DMS153 (cell line): ENCODE measurements around the gene TMEM63C.

Experiments
- DNase-seq: peaks from one replicate; lab custom pipeline; 2025; lab: John Stamatoyannopoulos, UW

The TMEM63C gene

DNA sequence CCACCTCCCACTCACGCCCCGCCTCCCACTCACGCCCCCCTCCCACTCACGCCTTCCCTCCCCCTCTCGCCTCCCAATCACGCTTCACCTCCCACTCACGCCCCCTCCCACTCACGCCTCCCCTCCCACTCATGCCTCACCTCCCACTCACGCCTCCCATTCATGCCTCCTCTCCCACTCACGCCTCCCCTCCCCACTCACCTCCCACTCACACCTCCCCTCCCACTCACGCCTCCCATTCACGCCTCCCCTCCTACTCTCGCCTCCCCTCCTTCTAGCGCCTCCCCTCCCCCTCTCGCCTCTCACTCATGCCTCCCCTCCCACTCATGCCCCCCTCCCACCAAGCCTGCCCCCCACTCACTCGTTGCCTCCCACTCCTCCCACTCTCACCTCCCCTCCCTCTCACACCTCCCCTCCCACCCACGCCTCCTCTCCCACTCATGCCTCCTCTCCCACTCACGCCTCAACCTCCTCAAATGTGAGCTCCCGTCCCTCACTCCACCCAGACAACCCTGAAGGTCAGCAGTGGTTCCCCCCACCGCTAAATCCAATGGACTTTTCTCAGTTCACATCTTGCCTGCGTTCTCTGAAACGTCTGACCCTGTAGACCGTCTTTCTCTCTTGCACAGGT is 39.8 kb downstream of the TMEM63C start:
- no peak for DNase-seq

DNA sequence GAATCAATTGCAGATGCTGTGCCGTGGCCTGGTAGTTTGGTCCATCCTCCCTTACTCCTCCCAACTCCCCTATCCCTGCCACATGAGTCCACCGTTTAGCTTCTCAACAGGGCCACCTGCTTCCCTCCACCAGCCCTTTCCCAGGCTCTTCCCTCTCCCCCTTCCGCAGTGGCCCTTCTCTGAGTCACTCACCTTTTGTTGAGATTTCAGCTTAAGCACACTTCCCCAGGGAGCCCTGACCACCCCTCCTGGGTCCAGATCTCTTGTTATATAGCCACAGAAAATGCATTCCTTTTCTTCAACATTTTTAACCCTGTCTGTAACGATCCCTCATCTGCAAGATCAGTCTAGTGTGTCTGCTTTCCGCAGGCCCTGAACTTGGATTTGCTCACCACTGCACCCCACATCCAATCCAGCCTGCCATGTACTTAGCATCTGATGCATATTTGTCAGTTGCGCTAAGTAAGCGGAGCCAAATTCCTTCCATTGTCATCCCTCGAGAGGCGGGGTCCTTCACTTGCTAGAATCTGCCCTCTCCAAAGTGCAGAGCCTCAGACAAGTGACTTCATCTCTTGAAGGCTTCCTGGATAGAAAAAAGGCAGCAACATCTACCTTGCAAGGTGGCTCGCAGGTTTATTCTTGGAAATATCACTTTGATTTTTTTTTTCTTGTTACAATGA is 41.1 kb downstream of the TMEM63C start:
- DNase-seq: no peak

DNA sequence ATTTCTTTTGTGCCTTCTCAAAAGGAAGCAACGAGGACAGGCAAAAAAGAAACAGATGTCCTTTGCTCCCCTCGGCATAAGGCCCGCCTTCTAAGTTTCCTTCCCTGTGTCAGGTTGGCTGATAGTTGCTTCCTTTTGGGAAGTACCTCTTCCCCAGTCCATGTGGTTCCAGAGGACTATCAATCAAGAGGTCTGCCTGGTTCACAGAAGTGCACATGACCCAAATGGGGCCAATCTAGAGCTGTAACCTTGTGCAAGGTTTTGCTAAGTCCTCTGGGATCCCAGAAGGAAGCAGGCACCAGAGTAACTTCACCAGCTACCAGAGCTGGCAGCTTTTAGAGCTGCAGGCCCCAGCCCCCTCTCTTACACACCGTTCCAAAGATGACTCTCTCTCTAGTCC is 42.6 kb downstream of the TMEM63C start:
- DNase-seq: no peak

DNA sequence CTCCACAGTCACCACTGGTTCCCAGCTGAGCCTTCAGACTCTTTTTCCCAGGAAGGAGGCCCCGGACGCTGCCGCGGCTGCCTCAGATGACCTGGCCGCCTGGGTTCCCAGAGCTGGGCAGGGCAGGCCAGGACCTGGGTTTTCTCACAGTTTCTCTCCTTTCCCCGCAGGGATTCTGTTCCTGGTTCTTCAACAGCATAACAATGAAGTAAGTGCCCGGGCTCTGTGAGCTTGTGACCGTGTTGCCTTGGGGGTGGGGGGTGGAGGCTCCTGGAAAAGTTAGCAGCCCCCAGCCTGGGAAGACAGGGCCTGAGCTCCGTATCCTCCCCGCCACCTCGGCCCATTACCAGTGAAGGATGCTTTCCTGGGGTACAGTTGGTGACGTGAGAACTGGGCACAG is 43.7 kb downstream of the TMEM63C start:
- DNase-seq: no peak

DNA sequence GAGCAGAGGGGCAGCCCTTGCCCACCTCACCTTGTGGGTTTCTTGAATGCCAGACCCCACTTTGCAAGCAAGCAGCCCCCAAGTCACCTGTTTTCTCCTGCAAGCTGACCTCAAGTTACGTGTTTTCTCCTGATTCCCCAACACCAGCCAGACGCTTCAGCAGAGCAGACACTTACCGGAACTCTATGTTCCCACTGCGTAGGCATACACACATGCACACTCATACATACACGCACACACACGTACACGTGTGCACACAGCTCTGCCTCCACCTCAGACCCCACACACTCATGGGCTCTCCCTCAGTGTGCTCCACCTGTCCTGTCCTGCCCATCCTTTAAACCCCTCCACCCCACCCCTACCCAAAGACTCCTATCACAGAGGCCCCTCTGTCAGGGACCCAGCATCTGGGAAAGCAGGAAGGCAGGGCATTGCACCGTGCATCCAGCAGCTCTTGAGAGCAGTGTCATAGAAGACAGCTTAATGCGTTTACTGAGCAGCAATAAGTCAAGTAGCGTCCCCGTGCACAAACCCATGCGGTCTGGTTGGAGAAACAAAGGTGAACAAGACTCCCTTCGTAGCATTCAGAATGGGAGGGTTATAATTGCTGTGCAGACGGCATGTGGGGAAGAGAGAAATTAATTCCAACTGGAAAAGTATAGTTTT is 44.4 kb downstream of the TMEM63C start:
- no peak for DNase-seq

DNA sequence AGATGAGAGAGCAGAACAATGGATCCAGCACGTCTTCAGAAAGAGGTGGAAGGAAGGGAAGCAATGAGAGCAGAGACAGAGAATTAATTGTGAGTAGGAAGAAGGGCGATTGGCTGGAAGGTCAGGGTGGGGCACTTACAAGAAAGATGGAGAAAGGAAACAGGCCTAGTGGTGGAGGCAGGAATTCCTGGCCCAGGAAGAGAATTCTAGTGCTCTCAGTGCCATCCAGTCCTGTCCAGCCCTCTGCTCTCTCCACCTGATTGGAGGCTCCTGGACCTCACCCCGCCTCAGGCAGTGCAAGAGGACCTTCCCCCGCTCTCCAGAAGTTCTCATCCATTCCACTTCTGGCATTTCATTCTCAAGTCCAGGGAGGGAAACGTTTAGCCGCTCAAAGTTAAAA is 46.5 kb downstream of the TMEM63C start:
- DNase-seq: no peak

DNA sequence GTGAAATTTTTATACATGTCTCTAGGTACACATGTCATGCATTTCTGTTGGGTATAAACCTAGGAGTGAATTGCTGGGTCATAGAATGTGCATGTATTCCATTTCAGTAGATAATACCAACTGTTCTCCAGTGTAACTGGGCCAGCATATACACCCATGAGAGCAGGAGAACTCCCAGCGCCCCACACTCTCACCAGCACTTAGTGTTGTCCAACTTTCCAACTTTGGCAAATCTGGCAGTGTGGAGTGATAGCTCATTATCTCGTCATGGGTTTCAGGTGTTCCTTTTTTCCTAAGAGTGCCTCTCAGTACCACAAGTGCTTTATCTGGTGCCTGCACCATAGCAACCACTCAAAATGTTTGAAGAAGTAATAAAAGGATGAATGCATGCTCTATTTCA is 49.3 kb downstream of the TMEM63C start:
- DNase-seq: no peak

DNA sequence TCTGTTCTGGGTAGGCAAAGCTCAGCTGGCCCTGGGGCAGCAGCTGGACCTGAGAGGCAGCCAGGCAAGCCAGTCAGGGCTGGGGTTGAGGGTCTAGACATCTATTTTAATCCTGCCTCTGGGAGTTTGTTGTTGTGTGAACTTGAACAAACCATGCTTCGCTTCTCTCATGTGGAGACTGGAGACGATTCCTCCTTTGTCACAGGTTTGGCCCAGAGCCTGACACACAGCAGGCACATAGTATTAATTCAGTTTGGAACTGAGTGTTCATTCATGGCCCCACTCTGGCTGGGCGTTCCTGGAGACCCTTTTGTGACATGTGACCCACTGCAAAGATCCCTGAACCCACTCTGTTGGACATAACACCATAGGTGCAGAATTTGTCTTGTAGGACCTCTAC is 50.1 kb downstream of the TMEM63C start:
- no peak for DNase-seq

DNA sequence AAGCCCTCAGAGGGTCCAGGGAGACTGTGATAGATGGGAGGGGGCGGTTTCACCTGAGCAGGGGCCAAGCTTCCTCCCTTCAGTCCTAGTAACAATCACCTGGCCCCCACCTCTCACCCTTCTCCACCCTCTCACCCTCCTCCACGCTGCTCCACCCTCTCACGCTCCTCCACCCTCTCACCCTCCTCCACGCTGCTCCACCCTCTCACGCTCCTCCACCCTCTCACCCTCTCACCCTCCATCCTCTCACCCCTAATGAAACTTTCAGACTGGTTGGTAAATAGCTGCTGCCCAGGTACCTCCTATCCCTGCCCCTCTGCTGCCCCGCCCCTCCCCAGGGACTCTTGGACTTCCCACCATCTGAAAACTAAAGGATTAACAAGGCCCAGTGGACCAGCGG is 55.2 kb downstream of the TMEM63C start:
- DNase-seq: no peak

DNA sequence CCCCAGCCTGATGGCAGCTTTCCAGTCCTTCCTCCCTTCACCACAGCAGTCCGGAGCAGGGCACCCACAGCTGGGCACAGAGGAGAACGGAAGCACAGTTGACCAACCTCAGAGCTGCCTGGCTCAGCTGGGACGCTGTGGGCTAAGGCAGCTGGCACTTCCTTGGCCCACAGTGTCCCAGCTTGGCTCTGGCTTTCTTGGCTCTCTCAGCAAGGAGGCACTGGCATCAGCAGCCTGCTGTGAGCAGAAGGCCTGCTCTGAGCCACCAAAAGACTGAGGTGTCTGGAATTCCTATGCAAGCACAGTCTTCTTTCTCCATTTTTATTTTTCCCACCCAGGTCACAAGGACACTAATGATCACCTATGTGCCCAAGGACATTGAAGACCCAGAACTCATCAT is 56.8 kb downstream of the TMEM63C start:
- DNase-seq: no peak

DNA sequence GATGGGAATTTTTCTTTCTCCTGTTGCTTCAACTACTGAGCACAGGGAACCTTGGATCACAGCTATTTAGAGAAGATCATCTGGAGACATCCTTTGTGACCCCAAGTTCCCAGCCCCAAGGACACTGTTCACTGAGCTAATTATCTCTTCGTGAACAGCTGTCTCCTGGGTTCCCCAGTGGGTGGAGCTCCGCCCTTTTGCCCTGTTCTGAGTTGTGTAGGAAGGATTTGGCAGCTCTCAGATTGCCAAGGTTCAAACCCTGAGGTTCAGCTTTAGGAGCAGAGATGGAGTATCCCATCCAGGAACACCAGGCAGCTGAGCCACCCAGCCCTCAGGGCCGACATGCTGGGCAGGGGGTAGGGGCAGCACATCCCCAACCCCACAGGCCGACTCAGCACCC is 57.4 kb downstream of the TMEM63C start:
- no peak for DNase-seq

DNA sequence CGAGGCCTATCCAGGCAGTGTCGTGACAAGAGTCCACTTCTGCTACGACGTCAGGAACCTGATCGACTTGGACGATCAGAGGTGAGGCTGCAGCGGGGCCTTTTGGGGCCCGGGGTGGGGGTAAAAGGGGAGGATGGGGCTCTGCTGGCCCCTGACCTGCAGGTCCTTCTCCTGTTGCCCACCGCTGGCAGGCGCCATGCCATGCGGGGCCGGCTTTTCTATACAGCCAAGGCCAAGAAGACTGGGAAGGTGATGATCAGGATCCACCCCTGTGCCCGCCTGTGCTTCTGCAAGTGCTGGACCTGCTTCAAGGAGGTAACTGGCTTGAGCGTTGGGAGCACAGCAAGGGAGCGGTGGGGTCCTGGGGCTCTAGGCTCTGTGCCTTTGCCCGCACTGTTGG is 57.8 kb downstream of the TMEM63C start:
- DNase-seq: no peak

DNA sequence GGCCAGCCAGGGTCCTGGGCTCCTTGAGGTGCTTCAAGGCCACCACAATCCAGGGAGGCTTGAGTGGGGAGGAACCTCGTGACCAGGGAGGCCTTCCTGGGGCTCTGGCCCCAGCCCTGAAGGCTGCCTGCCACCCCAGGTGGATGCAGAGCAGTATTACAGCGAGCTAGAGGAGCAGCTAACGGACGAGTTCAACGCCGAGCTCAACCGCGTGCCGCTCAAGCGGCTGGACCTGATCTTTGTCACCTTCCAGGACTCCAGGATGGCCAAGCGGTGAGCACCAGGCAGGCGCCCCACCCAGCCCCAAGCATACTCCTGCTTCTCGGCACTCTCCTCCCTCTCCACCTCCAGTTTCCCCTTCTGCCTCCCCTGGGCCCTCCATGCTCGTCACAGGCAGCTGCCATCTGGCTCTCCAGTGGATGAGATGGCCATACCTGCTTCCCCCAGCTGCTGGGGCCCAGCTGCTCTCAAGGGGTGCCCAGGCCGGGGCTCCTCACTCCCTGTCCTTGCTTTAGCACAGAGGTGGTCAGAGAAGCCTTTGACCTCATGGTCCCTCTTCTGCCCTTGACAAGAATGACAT is 58.8 kb downstream of the TMEM63C start:
- DNase-seq: no peak

DNA sequence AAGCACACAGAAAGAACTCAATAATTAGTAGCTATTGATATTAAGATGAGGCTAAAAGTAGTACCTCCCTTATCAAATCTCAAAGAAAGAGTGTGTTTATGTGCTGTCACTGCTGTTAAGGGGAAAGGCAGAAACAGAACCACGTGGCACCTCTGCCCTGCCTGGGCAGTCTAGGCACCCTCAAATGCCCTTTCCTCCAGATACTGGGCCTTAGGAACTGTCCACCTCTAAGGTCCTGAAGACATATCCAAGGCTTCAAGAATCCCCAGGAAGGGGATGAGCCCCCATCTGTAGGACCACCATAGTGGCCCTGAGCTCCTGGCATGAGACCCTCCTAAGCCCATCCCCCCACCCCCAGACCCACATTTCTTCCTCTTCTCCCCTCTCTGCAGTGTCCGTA is 60.4 kb downstream of the TMEM63C start:
- no peak for DNase-seq

DNA sequence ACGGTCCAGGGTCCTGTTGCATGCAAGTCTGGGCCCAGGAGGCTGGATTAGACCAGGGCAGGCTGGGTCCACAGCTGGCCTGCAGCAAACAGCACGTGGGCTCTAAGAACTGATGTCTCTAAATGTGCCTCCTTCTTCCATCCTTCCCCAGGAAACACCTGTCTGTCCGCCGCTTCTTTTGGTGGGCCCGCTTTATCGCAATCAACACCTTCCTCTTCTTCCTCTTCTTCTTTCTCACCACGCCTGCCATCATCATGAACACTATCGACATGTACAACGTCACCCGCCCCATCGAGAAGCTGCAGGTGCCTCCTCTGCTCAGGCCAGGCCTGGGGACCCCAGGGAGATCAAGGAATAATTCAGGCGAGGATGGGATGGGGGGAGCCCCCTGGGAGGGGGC is 61.2 kb downstream of the TMEM63C start:
- DNase-seq: no peak

DNA sequence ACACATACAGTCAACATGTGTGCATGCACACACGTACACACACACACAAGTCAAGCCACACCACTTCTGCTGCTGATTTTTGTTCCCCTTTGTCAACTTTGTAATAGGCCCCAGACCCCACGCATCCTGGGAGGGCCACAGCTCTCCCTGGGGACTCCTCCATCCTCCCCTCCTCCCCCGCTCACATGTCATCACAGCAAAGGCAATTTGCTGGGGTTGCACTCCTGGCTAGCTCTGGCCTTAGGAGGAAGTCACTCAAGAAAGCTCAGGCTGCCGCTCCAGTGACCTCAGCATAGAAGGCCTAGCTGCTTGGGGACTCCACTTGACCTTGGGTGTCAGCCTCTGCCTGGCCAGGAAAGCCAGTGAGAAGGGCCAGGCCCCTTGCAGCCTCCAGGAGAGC is 62.3 kb downstream of the TMEM63C start:
- no peak for DNase-seq

DNA sequence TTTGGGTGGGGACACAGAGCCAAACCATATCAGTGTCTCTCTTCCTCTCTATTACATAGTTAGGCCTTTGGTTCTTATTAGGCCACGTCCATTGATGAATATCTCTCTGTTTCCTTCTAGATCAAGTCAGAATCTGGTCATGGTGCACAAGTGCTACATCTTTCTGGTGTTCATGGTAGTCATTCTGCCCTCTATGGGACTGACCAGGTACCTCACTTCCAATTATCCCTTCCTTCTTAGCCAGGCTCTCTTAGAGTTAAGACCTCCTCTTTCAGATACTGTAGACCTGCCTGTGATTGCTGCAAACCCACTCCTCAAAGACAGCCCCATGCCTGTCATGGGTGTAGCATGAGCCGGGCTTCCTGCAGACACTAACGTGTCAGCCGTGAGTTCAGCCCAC is 64.2 kb downstream of the TMEM63C start:
- DNase-seq: no peak

DNA sequence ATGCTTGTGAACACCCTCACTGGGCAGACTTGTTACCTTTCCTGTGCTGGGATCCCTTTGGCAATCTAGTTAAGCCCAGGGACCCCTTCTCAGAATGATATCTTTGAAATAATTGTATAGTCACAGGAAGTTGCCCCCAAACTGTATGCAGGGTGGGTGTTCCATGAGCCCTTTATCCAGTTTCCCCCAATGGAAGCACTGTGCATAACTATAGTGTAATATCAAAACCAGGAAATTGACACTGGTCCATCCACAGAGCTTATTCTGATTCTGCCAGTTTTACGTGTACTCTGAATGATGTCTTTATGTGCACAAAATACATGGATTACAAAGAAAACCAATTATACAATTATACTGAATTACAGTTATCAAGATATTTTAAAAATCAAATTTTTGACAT is 65.2 kb downstream of the TMEM63C start:
- no peak for DNase-seq

DNA sequence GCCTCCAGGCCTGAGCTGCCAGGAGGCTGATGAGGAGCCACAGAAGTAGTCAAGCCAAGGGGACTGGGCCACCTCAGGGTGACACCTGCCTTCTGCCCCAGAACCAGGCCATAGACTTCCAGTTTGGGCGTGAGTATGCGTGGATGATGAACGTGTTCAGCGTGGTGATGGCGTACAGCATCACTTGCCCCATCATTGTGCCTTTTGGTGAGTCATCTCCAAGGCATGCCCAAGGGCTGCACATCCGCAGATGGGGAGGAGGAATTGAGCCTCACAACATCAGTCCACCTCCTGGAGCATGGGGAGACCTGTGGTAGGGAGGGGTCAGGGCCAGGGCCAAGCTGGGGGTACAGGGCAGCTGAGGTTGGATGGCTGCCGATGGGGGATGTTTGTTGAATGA is 67.1 kb downstream of the TMEM63C start:
- DNase-seq: no peak

DNA sequence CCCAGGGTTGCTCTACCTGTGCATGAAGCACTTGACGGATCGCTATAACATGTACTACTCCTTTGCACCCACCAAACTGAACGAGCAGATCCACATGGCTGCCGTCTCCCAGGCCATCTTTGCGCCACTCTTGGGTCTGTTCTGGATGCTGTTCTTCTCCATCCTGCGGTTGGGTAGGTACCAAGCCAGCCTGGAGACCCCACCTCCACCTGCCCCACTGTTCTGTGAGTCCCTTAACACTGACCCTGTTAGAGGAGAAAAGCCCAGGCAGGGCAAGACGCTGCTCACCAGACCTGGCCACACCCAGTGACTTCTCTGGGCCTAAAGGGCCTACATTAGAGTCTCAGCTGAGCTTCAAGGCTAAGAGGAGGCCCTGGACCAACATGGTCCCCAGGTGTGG is 67.7 kb downstream of the TMEM63C start:
- no peak for DNase-seq

DNA sequence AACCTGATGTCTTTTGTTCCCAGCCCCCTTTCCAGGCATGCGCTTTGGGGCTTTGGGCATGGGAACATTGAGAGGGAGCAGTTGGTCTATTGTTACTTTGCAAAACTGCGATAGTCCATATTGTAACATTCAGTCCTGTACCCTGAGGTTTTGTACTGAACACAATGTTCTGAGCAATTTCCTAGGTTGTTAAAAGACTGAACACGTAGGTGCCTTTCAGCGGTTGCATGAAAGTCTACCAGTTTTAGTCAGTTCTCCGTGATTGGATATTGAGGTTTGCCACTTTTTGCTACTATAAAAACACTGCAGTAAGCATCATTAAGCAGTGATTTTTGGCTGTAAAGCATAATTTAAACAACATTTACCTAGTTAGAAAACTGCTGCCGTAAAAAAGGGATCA is 69.3 kb downstream of the TMEM63C start:
- DNase-seq: no peak

DNA sequence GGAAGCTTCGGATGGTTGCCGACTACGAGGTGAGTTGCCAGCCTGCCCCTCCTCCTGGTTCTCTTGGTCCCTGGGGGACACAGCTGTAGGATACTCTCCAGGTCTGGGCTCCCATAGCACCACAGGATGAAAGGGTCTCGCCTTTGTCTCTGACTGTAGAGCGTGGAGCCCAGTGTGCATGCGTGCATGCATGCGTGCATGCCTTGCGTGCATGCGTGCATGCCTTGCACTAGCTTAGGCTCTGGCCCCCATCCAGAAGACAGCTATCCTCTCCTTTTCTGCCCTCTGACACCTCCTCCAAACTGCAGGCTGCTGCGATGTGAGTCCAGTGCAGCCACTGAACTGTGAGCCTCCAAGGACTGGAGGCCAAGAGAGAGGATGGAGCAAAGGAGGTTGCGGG is 70.3 kb downstream of the TMEM63C start:
- DNase-seq: no peak
